T-helper 17 cell (primary cell): Measurements from ENCODE around the gene CTCF. TPM values are rescaled to one million over a fixed set of nuclear protein-coding genes. Genes with fewer than 3 reads are reported as not detected.

ENCODE experiments used
- total RNA-seq, 4 donors: library from RNA in 2 of 4; stranded (reverse) in 2 of 4; gene quantifications; one replicate each; pipeline ENCODE4 v1.2.3 and lab custom pipeline; 2022 to 2026

The CTCF gene
- total RNA-seq, 2 donors from 2014 or later, result 48.5 to 57.8 TPM

Other genes with a start within 250 kb of the CTCF start
- not detected for gene KCTD19, start 235.8 kb upstream of the CTCF start, total RNA-seq
- not detected for gene LRRC36, start 235.7 kb upstream of the CTCF start, total RNA-seq
- under 1 TPM; 0.29 to 0.70 TPM for gene TPPP3, start 169.0 kb upstream of the CTCF start, total RNA-seq
- under 1 TPM in 1 of 2 donors, not detected in 1; 0.35 TPM for gene ZDHHC1, start 146.0 kb upstream of the CTCF start, total RNA-seq
- not detected for gene HSD11B2, start 131.4 kb upstream of the CTCF start, total RNA-seq
- 10 to 100 TPM; 76.4 to 87.5 TPM for gene ATP6V0D1, start 81.4 kb upstream of the CTCF start, total RNA-seq
- gene AGRP, start 79.0 kb upstream of the CTCF start, total RNA-seq, result not detected
- gene RIPOR1, start 33.7 kb upstream of the CTCF start, total RNA-seq, result 10 to 100 TPM; 46.5 to 66.0 TPM
- gene CARMIL2, start 82.6 kb downstream of the CTCF start, total RNA-seq, result 100 to 1,000 TPM; 144 to 145 TPM
- 10 to 100 TPM; 29.5 to 38.7 TPM for gene ACD, start 97.7 kb downstream of the CTCF start, total RNA-seq
- gene PARD6A, start 98.4 kb downstream of the CTCF start, total RNA-seq, result 1 to 10 TPM; 6.3 to 7.9 TPM
- 1 to 10 TPM; 6.1 to 6.8 TPM for gene ENKD1, start 104.2 kb downstream of the CTCF start, total RNA-seq
- gene C16orf86, start 104.3 kb downstream of the CTCF start, total RNA-seq, result 1 to 10 TPM; 2.9 to 5.1 TPM
- gene GFOD2, start 156.8 kb downstream of the CTCF start, total RNA-seq, result 10 to 100 TPM; 11.7 to 14.7 TPM
- gene RANBP10, start 244.0 kb downstream of the CTCF start, total RNA-seq, result 10 to 100 TPM; 29.8 to 30.4 TPM
- under 1 TPM; 0.62 to 0.63 TPM for gene TSNAXIP1, start 244.4 kb downstream of the CTCF start, total RNA-seq